HG03432 (cell line): ENCODE data around the gene NAGLU.
"Not testable (repeated sequence)": the region's sequence is repeated elsewhere in the genome, so short reads cannot be mapped to it uniquely, and the experiment has no call there.

Experiments
- ATAC-seq: cut with Tn5 transposase; IDR thresholded peaks from one replicate; pipeline ENCODE4 v1.9.1; 2021; ENCODE audit warnings: mild to moderate bottlenecking, moderate library complexity; ENCODE audit not compliant: unreplicated experiment

The NAGLU gene

GRCh38 chr17:42543190-42544079 lies 7.4 kb downstream of the NAGLU start:
- ATAC-seq, result no peak

- ATAC-seq, result no peak
Observed at GRCh38 chr17:42544874-42545283, 8.8 kb downstream of the NAGLU start.

- ATAC-seq, result not testable (repeated sequence)
Observed at GRCh38 chr17:42545755-42546505, 9.9 kb downstream of the NAGLU start.

GRCh38 chr17:42547001-42547461 lies 11.0 kb downstream of the NAGLU start:
- no peak for ATAC-seq

GRCh38 chr17:42547698-42548069 lies 11.6 kb downstream of the NAGLU start:
- ATAC-seq, result no peak

GRCh38 chr17:42548070-42548837 lies 12.2 kb downstream of the NAGLU start:
- ATAC-seq, result peak; percentile 65

GRCh38 chr17:42548993-42549755 lies 13.1 kb downstream of the NAGLU start:
- no peak for ATAC-seq

- ATAC-seq, result not testable (repeated sequence)
Observed at GRCh38 chr17:42552736-42553135, 16.7 kb downstream of the NAGLU start, which contains the start of gene HSD17B1. TSS of gene HSD17B1 (plus strand) at chr17:42552923. CDS start at chr17:42552934, 11 bp downstream.

GRCh38 chr17:42553161-42553818 lies 17.2 kb downstream of the NAGLU start:
- no peak for ATAC-seq

- no peak for ATAC-seq
Observed at GRCh38 chr17:42553866-42554249, 17.8 kb downstream of the NAGLU start.

- ATAC-seq, result peak; percentile 85
Observed at GRCh38 chr17:42554250-42555121, 18.4 kb downstream of the NAGLU start.

- ATAC-seq, result no peak
Observed at GRCh38 chr17:42555122-42555622, 19.1 kb downstream of the NAGLU start.

GRCh38 chr17:42555961-42556617 lies 20.0 kb downstream of the NAGLU start:
- ATAC-seq, result not testable (repeated sequence)

GRCh38 chr17:42559075-42559474 lies 23.0 kb downstream of the NAGLU start:
- no peak for ATAC-seq

- ATAC-seq, result no peak
Observed at GRCh38 chr17:42560246-42560645, 24.2 kb downstream of the NAGLU start.

- ATAC-seq, result peak; percentile 50
Observed at GRCh38 chr17:42561897-42562387, 25.9 kb downstream of the NAGLU start, which contains the start of gene COASY. TSS of gene COASY (plus strand) at chr17:42562148. CDS start at chr17:42562623, 475 bp downstream.

GRCh38 chr17:42562388-42563142 lies 26.5 kb downstream of the NAGLU start:
- ATAC-seq, result no peak
